WTC11 (cell line): ENCODE measurements around the gene STARD10.

Experiments used
- ATF6 ChIP-seq: sonication (generic); formaldehyde crosslinking; IDR thresholded peaks from 2 replicates; pipeline ENCODE4 v1.8.1; 2023; ENCODE audit warnings: mild to moderate bottlenecking, missing genetic modification reagents
- CTCF ChIP-seq: fragments of 200-600 bp; IDR thresholded peaks from 2 replicates; pipeline ENCODE4 v1.8.0; 2022; ENCODE audit warnings: antibody characterized with exemption

GRCh38 chr11:72716788-72717435, 76.9 kb downstream of the STARD10 start:
- no peak for TF ChIP-seq CTCF
- TF ChIP-seq ATF6 = no peak
